GM18519 (cell line): ENCODE data around the gene UBASH3B.
A peak's percentile ranks its signal among the peaks of the same experiment; 100 is the strongest.
"Not testable (repeated sequence)": the region's sequence is repeated elsewhere in the genome, so short reads cannot be mapped to it uniquely, and the experiment has no call there.

Experiments used
- ATAC-seq: cut with Tn5 transposase; IDR thresholded peaks from one replicate; pipeline ENCODE4 v1.9.1; 2021; ENCODE audit warnings: mild to moderate bottlenecking, moderate library complexity; ENCODE audit not compliant: unreplicated experiment, low FRiP score

UBASH3B gene

GRCh38 chr11:122655527-122656072 lies at the start of gene UBASH3B:
UBASH3B (plus strand) TSS chr11:122655722; CDS start chr11:122656050, 328 bp downstream.
- peak; percentile 73 for ATAC-seq

- ATAC-seq, result not testable (repeated sequence)
Measured at GRCh38 chr11:122607162-122607561, 48.4 kb upstream of the UBASH3B start.

DNA sequence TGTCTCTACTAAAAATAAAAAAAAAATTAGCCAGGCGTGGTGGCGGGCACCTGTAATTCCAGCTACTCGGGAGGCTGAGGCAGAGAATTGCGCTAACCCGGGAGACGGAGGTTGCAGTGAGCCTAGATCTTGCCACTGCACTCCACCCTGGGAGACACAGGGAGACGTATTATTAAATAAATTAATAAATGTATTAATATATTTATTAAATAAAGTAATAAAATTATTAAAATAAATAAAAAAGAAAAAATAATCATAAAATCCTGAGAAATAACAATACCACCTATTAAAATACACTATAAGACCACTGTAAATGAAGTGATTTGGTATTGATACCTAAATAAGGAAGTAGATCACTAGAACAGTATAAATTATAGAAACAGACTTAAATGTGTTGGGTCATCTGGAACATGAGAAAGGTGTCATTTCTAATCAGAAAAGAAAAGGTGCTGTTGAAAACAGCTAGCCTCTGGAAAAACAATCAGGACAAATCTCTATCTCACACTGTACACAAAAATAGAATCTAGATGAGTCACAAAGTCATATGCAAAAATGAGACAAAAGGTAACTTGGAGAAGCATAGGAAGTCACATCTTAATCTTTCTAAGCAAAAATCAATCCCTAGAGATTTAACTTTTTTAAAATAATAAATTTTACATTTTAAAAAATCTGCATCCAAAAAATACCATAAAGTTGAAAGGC lies 43.2 kb upstream of the UBASH3B start:
- ATAC-seq, result no peak

- no peak for ATAC-seq
Measured at GRCh38 chr11:122616718-122617117, 38.8 kb upstream of the UBASH3B start.

DNA sequence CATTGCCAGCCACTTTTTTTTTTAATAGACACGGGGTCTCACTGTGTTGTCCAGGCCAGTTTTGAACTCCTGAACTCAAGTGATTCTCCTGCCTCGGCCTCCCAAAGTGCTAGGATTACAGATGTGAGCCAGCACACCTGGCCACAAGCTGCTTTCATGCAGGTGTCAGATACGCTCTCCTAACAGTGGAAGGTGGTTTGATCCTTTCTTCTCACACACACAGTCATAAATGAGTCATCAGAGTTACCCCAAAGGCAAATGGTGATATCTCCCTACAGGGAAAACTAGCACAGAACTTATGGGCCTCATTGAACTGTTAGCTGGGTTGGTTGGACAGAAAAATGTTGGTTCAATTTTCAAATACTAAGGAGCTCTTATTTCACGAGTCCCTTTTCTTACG lies 38.2 kb upstream of the UBASH3B start:
- no peak for ATAC-seq

DNA sequence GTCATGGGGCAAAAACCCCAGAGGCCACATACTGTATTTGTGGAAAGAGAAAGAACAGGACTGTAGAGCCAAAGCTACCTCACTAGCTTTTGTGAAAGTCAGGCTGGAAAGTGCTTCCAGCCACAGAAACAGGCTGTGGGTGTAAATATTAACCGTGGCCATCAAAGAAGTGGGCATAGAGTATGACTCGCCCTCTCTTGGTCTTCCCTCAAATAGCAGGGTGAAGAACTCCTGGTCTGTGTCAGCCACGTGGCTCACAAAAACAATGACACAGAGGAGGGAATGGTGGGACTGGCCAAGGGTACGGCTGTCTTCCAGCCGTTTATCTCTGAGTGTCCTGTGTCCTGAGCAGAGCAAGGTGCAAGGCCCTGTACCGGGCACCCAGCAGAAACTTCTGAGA lies 37.6 kb upstream of the UBASH3B start:
- ATAC-seq, result no peak

DNA sequence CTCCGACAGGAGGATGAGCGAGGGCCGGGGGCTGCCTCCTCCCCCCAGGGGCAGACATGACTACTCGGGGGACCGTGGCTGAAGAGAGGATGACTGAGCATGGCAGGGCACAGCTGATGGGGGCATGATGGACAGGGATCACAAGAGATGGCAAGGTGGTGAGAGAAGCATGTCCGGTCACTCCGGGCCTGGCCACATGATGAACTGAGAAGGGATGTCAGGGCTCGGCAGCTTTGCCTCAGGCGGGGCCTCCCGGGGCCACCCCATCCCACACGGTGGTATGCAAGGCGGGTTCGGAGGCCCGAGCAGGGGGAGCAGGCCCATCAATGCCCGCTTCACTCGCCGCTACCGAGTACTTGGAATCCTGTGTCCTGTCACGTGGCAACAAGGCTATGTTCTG lies 36.6 kb upstream of the UBASH3B start:
- no peak for ATAC-seq

DNA sequence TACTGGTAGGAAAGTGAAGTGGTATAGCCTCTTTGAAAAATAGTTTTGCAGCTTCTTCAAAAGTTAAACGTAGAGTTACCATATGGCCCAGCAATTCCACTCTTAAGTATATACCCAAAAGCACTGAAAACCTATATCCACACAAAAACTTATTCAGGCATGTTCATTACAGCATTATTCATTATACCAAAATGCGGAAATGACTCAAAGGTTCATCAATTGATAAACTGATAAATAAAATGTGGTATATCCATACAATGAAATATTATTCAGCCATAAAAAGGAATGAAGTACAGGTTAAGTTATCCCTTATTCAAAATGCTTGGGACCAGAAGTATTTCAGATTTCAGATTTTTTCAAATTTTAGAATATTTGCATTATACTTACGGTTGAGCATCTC lies 35.8 kb upstream of the UBASH3B start:
- ATAC-seq, result no peak

DNA sequence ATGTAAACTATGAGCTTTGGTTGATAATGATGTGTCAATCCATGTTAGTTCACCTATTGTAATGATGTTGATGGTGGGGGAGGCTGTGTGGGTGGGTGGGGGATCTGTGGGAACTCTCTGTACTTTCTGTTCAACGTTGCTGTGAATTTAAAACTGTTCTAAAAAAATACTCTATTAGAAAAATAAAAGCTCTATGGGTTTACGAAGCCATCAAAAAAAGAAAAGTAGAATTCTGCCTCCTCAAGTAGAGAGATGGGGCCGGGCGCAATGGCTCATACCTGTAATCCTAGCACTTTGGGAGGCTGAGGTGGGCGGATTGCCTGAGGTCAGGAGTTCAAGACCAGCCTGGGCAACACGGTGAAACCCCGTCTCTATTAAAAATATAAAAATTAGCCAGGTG lies 30.0 kb upstream of the UBASH3B start:
- ATAC-seq, result not testable (repeated sequence)

- no peak for ATAC-seq
Measured at GRCh38 chr11:122625976-122626665, 29.4 kb upstream of the UBASH3B start.

DNA sequence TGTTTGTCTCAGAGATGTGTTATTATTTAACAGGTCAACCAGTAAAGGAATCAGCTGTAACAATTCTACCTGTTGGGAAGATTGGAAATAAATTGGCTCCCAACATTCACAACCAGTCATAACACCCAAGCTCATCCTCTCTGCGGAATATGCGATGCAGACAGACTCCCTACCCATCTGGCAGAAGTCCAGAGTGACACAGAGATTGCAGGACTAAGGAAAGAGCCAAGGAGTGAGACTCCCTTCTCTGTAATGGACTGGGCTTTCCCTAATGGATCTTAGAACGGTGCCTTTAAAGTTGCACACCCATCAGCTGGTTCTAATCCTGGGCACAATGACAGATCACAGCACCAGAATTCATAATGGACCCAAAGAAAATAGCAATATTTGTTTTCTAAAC lies 27.8 kb upstream of the UBASH3B start:
- ATAC-seq, result no peak

DNA sequence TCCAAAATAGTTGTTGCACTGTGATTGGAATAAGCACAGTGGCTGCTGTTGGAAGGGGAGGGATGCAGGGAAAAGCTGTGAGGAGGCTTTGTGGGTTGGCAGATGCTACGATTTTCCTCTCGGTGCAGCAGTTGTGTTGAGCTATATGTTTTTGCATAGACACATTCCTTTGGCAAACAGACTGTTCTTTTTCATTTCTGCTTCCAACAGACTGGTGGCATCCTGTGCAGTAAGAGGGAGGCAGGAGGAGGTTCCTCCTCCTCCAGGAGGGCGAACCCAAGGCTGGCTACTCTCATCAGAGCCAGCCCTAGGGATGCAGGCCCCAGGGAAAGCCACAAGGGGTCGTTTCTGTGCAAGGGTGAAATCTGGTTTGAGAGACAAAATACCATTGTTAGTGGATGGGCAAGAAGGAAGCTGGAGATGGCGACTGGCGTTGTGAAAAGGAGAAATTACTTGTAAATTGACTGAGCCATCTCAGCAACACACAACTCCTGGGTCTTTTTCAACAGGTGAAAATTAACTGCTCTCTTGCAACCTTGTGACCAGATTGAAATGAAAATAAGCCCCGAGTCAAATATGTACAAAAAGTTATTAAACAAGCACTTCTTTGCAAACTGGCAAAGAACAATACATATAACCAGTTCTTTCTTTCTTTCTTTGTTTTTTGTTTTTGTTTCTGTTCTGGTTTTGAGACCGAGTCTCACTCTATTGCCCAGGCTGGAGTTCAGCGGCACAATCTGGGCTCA lies 26.5 kb upstream of the UBASH3B start:
- no peak for ATAC-seq

DNA sequence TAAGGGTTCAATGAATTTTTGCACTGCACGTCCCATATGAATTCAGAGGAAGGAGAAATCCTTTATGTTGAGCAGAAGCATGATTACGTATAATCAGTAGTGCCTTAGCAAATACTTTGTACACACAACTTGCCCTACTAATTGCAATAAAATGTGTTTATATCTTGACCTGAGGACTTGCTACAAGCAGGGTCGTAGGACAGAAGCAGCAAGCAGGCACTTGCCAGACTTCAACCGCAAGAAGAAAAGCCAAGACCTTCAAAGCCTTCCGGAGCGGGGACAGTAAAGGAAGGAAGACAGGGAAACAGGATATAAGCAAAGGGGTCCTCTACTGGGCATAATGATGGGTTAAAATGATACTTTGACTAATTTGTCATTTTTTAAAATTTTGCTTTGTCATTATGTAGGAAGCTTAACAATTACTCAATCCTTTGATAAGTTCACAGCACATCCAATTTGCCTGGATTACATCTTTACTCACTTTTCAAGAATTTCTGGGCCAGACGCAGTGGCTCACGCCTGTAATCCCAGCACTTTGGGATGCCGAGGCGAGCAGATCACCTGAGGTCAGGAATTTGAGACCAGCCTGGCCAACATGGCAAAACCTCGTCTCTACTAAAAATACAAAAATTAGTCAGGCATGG lies 23.2 kb upstream of the UBASH3B start:
- no peak for ATAC-seq

DNA sequence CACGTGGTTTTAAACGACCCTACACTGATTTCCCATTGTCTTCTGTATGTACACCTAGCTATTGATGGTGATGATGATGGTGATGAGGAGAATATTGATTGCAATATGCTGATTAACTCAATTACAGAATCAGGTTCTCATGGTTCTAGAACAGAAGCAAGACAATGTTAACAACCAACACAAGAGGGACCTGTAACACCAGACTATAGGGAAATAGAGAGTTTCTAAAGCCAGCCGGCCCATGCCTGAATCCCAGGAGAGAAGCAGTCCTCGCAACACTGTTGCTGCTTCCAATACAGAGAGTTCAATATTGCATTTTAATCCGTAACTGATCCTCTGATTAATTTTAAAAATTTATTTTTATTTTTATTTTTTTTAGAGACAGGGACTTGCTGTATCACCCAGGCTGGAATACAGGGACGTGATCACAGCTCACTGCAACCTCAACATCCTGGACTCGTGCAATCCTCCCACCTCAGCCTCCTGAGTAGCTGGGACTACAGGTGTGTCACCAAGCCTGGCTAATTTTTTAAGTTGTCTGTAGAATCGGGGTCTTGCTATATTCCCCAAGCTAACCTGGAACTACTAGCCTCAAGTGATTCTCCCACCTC lies 22.2 kb upstream of the UBASH3B start:
- no peak for ATAC-seq

DNA sequence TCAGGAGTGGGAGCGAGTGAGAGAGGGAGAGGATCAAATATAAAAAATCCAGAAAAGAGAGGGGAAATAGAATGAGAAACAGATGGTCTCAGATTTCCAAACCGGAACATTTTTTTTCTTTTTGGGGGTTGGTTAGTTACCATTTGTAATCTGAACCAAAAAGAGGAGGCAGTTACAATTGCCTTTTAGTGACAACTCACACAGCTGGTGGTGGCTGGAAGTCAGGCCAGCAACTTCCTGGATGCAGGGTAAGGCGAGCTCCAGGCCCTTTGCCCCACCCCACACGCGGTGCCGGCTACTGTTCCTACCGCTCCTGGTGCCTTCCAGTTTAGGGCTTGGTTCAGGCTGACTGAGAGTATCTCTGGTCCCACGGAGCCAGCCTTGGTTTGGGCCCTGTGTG lies 21.0 kb upstream of the UBASH3B start:
- ATAC-seq, result no peak

DNA sequence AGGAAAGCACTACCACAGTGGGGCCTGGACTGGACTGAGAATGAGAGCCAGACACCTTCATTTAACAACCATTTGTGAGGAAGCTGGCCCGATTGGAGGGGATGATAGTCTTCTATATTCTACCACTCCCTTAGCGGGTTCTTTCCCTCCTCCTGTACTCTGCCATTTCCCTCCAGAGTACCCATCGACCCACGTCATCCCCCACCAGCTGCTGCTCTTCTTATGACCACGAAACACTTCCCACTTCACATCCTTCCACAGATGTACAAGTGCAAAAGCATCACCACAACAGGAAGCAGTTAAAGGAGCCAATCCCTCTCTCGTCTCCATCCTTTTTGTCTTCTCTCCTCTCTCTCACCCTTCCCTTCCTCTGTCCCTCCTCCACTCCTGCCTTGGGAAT lies 18.0 kb upstream of the UBASH3B start:
- ATAC-seq, result no peak

- no peak for ATAC-seq
Measured at GRCh38 chr11:122642472-122642922, 13.0 kb upstream of the UBASH3B start.

GRCh38 chr11:122642971-122643370 lies 12.6 kb upstream of the UBASH3B start:
- no peak for ATAC-seq

- ATAC-seq, result no peak
Measured at GRCh38 chr11:122645847-122646246, 9.7 kb upstream of the UBASH3B start.
